Peyer's patch (tissue), 4 donors: ENCODE measurements around the gene MASP1.

Experiments
- CTCF ChIP-seq, 6 experiments: fragments of 450-650 bp in 4 of 6; fragments of 200-600 bp in 2 of 6; sonication (generic) in 1 of 6; IDR thresholded peaks; one replicate each; pipeline ENCODE4 v1.5.1; 2017 to 2019; ENCODE audit warnings: antibody characterized with exemption in 6 of 6, mild to moderate bottlenecking in 3 of 6, moderate library complexity in 1 of 6
- POLR2A ChIP-seq, 2 donors: fragments of 450-650 bp; IDR thresholded peaks; one replicate each; pipeline ENCODE4 v1.5.1; 2017; ENCODE audit warnings: antibody characterized with exemption in 2 of 2, mild to moderate bottlenecking in 2 of 2, moderate library complexity in 2 of 2

GRCh38 chr3:187257992-187258692 is 33.4 kb downstream of the MASP1 start:
- TF ChIP-seq CTCF (IDR thresholded peaks at IDR 0.05), result no peak
- no peak for TF ChIP-seq POLR2A (IDR thresholded peaks at IDR 0.05)
